WTC11 (cell line): Measurements from ENCODE around the gene FARP2. TPM values are rescaled to one million over a fixed set of nuclear protein-coding genes. Genes with fewer than 3 reads are reported as not detected.
"Not testable (repeated sequence)": the region's sequence is repeated elsewhere in the genome, so short reads cannot be mapped to it uniquely, and the experiment has no call there.

Experiments used
- ATAC-seq: fragments of 200-7000 bp; cut with Tn5 transposase; 2 replicates; pipeline ENCODE4 v1.10.0; 2021; ENCODE audit warnings: mild to moderate bottlenecking, moderate library complexity
- CTCF ChIA-PET: fragments of 300-600 bp; sonication (Branson Sonifier 250); formaldehyde crosslinking; loops from one replicate; lab custom pipeline; 2021; ENCODE audit warnings: antibody characterized with exemption; lab: Charles Lee
- POLR2A ChIA-PET: fragments of 350-600 bp; sonication (Branson Sonifier 250); formaldehyde crosslinking; loops from one replicate; lab custom pipeline; 2021; ENCODE audit warnings: antibody characterized with exemption; lab: Charles Lee
- DNase-seq: peaks from one replicate; pipeline ENCODE4 v3.0.0; 2021; ENCODE audit warnings: low spot score
- H3K27ac Mint-ChIP-seq: 2 replicates; pipeline ENCODE4 v1.8.0; 2021; ENCODE audit warnings: mixed read lengths
- H3K27me3 Mint-ChIP-seq: 2 replicates; pipeline ENCODE4 v1.8.0; 2021; ENCODE audit warnings: low read depth, mild to moderate bottlenecking, moderate library complexity, mixed read lengths
- H3K36me3 Mint-ChIP-seq: 2 replicates; pipeline ENCODE4 v1.8.0; 2021; ENCODE audit warnings: mixed read lengths
- H3K4me1 Mint-ChIP-seq: 2 replicates; pipeline ENCODE4 v1.8.0; 2022; ENCODE audit warnings: mixed read lengths
- H3K4me3 Mint-ChIP-seq: 2 replicates; pipeline ENCODE4 v1.8.0; 2021; ENCODE audit warnings: mild to moderate bottlenecking, moderate library complexity, mixed read lengths
- H3K9me3 Mint-ChIP-seq: 2 replicates; pipeline ENCODE4 v1.8.0; 2021; ENCODE audit warnings: mixed read lengths
- ARID4B ChIP-seq: sonication (generic); formaldehyde crosslinking; IDR thresholded peaks from 2 replicates; pipeline ENCODE4 v1.8.0; 2023; ENCODE audit warnings: missing genetic modification reagents, mild to moderate bottlenecking, borderline replicate concordance
- FOXJ3 ChIP-seq: sonication (generic); formaldehyde crosslinking; IDR thresholded peaks from 2 replicates; pipeline ENCODE4 v1.9.0; 2021; ENCODE audit warnings: missing genetic modification reagents, mild to moderate bottlenecking, borderline replicate concordance
- MXD4 ChIP-seq: fragments of 250-450 bp; sonication (Bioruptor Pico); IDR thresholded peaks from 2 replicates; pipeline ENCODE4 v1.8.0; 2021; ENCODE audit warnings: mild to moderate bottlenecking, moderate library complexity, borderline replicate concordance
- NFE2L1 ChIP-seq: sonication (generic); formaldehyde crosslinking; IDR thresholded peaks from 2 replicates; pipeline ENCODE4 v1.8.1; 2023; ENCODE audit warnings: missing genetic modification reagents
- NR1H2 ChIP-seq: sonication (generic); formaldehyde crosslinking; IDR thresholded peaks from 2 replicates; pipeline ENCODE4 v1.9.0; 2021; ENCODE audit warnings: mild to moderate bottlenecking, moderate library complexity, missing genetic modification reagents
- STAT6 ChIP-seq: sonication (generic); formaldehyde crosslinking; conservative IDR thresholded peaks from 2 replicates; pipeline ENCODE4 v1.8.1; 2023; ENCODE audit warnings: mild to moderate bottlenecking, low read depth, missing genetic modification reagents, moderate library complexity
- TCF7 ChIP-seq: sonication (generic); formaldehyde crosslinking; IDR thresholded peaks from 2 replicates; pipeline ENCODE4 v1.8.0; 2022; ENCODE audit warnings: mild to moderate bottlenecking, low read depth, missing genetic modification reagents, moderate library complexity
- ZNF121 ChIP-seq: sonication (generic); formaldehyde crosslinking; IDR thresholded peaks from 2 replicates; pipeline ENCODE4 v1.8.0; 2023; ENCODE audit warnings: missing genetic modification reagents
- ZNF317 ChIP-seq: sonication (generic); formaldehyde crosslinking; IDR thresholded peaks from 2 replicates; pipeline ENCODE4 v1.8.1; 2023; ENCODE audit warnings: low read depth, mild to moderate bottlenecking, moderate library complexity, missing genetic modification reagents, borderline replicate concordance
- ZNF396 ChIP-seq: fragments of 250-450 bp; sonication (Bioruptor Pico); IDR thresholded peaks from 2 replicates; pipeline ENCODE4 v1.8.0; 2021; ENCODE audit warnings: mild to moderate bottlenecking, moderate library complexity, borderline replicate concordance
- total RNA-seq: library from RNA; stranded (reverse); gene quantifications from 3 replicates; pipeline ENCODE4 v1.2.3, GENCODE V29; 2021
- TF ChIP-seq, protein P1 (sequence below): sonication (generic); formaldehyde crosslinking; IDR thresholded peaks from 2 replicates; pipeline ENCODE4 v1.8.0; 2022; ENCODE audit warnings: mild to moderate bottlenecking, missing genetic modification reagents
- TF ChIP-seq, protein P2 (sequence below): sonication (generic); formaldehyde crosslinking; IDR thresholded peaks from 2 replicates; pipeline ENCODE4 v1.8.1; 2022; ENCODE audit warnings: mild to moderate bottlenecking, moderate library complexity, missing genetic modification reagents

FARP2 gene
- total RNA-seq, 1 experiment from 2014 or later: 37.8 TPM

DNA sequence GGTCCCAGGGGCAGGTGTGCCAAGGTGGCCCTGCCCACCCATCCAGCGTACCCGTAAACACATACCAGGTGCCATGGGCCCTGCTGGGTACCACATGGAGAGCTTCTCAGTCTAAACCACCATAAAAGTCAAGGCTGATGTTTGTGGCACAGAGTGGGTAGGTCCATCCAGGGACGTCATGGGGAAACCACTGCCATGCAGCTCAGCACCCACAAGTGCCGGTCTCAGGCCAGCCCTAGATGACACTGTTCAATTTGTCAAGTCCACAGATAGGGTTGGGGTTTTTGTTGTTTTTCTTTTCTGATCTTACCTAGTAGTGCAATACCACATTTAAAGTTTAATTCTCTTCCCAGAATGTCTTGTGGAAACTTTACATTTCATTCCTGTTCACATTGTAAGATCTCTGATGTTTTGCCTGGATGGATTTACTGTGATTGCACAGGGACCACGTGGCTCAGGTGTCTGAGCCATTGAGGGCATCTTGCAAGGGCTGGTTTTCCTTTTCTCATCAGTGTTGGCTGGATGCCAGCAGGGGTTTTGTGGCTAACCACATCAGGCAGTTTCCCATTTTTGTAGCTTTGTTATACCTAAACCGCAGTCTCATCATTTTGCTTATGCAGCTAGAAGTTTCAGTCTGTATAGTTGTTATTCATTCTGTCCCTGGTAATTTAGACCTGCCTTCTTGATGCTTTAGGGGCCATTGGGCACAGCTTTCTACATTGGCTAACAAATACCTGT is 87.6 kb downstream of the FARP2 start (continued):
- TF ChIP-seq ZNF317: no peak
- no peak for TF ChIP-seq MXD4 (CRISPR knock-in tag)

DNA sequence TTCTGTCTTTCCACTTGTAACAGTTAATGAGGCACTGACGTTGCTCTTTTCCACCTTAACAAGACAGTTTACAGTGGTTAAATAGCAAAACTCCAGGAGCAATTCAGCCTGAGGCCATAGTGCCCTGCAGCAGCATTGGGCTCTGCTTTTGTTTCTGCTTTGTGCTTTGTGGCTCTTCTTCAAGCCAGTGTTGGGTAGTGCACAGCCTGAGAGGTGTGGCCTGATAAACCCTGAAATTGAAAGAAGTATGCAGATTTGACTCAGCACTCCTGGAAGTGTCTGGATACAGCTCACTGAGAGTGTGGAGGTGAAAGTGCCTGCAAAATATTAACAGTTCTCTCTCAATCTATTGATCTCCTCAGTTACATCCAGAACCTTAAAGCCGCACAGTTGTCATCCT is 89.3 kb downstream of the FARP2 start:
- Mint-ChIP-seq H3K36me3 (peaks cover 8% of the 10 kb centered on the region), H3K27ac (0 out of 2 replicates have a peak overlapping the region, but pooled peaks have one; percentile 36), H3K4me3 (no peak overlapping the region), H3K9me3 (no peaks in the 10 kb centered on the region), H3K4me1 (no peaks in the 10 kb centered on the region), H3K27me3 (no peaks in the 10 kb centered on the region)
- ChIA-PET CTCF (no interaction called here), POLR2A (no interaction called here)
- TF ChIP-seq, protein P1, sequence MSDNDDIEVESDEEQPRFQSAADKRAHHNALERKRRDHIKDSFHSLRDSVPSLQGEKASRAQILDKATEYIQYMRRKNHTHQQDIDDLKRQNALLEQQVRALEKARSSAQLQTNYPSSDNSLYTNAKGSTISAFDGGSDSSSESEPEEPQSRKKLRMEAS (CRISPR knock-in tag): no peak
- TF ChIP-seq NFE2L1 (CRISPR knock-in tag) (no peak), TCF7 (CRISPR knock-in tag) (no peak), STAT6 (CRISPR knock-in tag) (no peak), NR1H2 (no peak), ARID4B (no peak), ZNF396 (CRISPR knock-in tag) (no peak), FOXJ3 (no peak)
- no peak; the same call in 1 of the 2 replicates for ATAC-seq
- DNase-seq: no peak

- H3K27ac Mint-ChIP-seq, H3K27me3 Mint-ChIP-seq: not testable (repeated sequence)
- peak; percentile 82 for TF ChIP-seq ZNF121 (CRISPR knock-in tag)
- TF ChIP-seq, all 79 proteins: peak for 1; not testable (repeated sequence) for 78
- H3K36me3 Mint-ChIP-seq, DNase-seq, CTCF ChIA-PET, ATAC-seq, H3K9me3 Mint-ChIP-seq, H3K4me3 Mint-ChIP-seq, H3K4me1 Mint-ChIP-seq, POLR2A ChIA-PET: not testable (repeated sequence)
Measured at GRCh38 chr2:241450092-241450491, 94.0 kb downstream of the FARP2 start.

- no peaks in the 10 kb centered on the region for H3K27me3 Mint-ChIP-seq
- TF ChIP-seq, protein P2, sequence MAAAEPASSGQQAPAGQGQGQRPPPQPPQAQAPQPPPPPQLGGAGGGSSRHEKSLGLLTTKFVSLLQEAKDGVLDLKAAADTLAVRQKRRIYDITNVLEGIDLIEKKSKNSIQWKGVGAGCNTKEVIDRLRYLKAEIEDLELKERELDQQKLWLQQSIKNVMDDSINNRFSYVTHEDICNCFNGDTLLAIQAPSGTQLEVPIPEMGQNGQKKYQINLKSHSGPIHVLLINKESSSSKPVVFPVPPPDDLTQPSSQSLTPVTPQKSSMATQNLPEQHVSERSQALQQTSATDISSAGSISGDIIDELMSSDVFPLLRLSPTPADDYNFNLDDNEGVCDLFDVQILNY: no peak
- peaks cover 4% of the 10 kb centered on the region; the same call in 1 of the 2 replicates for H3K4me1 Mint-ChIP-seq
- no peak for ATAC-seq
- POLR2A ChIA-PET: no interaction called here
- DNase-seq: no peak
- CTCF ChIA-PET: no interaction called here
- no peak overlapping the region for H3K27ac Mint-ChIP-seq
- no peak overlapping the region for H3K4me3 Mint-ChIP-seq
- H3K36me3 Mint-ChIP-seq: no peaks in the 10 kb centered on the region
- no peaks in the 10 kb centered on the region for H3K9me3 Mint-ChIP-seq
Measured at GRCh38 chr2:241451840-241452506, 95.9 kb downstream of the FARP2 start.

DNA sequence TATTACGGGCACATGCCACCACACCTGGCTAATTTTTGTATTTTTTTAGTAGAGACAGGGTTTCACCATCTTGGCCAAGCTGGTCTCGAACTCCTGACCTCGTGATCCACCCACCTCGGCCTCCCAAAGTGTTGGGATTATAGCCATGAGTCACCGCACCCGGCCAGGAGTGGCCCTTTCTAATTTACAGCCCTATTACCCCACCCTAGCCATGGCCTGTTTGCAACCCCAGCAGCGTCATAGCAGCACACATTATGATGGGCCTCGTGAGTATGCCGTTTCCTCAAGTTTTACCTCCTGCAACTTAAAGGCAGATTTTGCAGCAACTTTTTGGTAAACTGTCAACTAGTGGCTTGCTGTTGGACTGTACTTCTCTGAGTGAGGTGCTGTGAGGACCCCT is 97.8 kb downstream of the FARP2 start:
- POLR2A ChIA-PET, DNase-seq, H3K36me3 Mint-ChIP-seq, ATAC-seq, H3K4me1 Mint-ChIP-seq, H3K9me3 Mint-ChIP-seq, H3K27me3 Mint-ChIP-seq, CTCF ChIA-PET, H3K27ac Mint-ChIP-seq, H3K4me3 Mint-ChIP-seq: not testable (repeated sequence)
